Thymus (tissue), 11 donors: Measurements from ENCODE around the gene GPR157. TPM values are rescaled to one million over a fixed set of nuclear protein-coding genes. Genes with fewer than 3 reads are reported as not detected.
A peak's percentile ranks its signal among the peaks of the same experiment; 100 is the strongest.
"Not testable (repeated sequence)": the region's sequence is repeated elsewhere in the genome, so short reads cannot be mapped to it uniquely, and the experiment has no call there.

ENCODE experiments used
- DNase-seq, 9 donors: peaks; one replicate each; pipeline ENCODE4 v3.0.0-alpha.2; 2013; ENCODE audit warnings: low spot score in 9 of 9, low read depth in 6 of 9, missing footprints in 1 of 9
- H3K27ac ChIP-seq, 2 donors: one replicate each; pipeline ENCODE4 v1.5.1; 2013; ENCODE audit warnings: control low read depth in 1 of 2, low read depth in 1 of 2, low read length in 1 of 2, mild to moderate bottlenecking in 1 of 2, moderate library complexity in 1 of 2
- H3K27me3 ChIP-seq, 2 donors: one replicate each; pipeline ENCODE4 v1.5.1; 2013; ENCODE audit warnings: low read length in 1 of 2; ENCODE audit not compliant: control insufficient read depth in 2 of 2, insufficient read depth in 1 of 2
- H3K36me3 ChIP-seq, 2 donors: one replicate each; pipeline ENCODE4 v1.5.1; 2013; ENCODE audit warnings: low read length in 1 of 2, mild to moderate bottlenecking in 1 of 2, moderate library complexity in 1 of 2; ENCODE audit not compliant: control insufficient read depth in 2 of 2, insufficient read depth in 2 of 2
- H3K4me1 ChIP-seq, 2 donors: one replicate each; pipeline ENCODE4 v1.5.1; 2013; ENCODE audit warnings: low read length in 2 of 2; ENCODE audit not compliant: control insufficient read depth in 2 of 2, insufficient read depth in 2 of 2
- H3K4me3 ChIP-seq, 2 donors: one replicate each; pipeline ENCODE4 v1.5.1; 2013; ENCODE audit warnings: low read length in 2 of 2, control low read depth in 1 of 2, mild to moderate bottlenecking in 1 of 2
- H3K9me3 ChIP-seq, 2 donors: one replicate each; pipeline ENCODE4 v1.5.1; 2013; ENCODE audit warnings: low read length in 1 of 2, mild to moderate bottlenecking in 1 of 2; ENCODE audit not compliant: control insufficient read depth in 2 of 2, insufficient read depth in 1 of 2
- WGBS: extraction: QIAGEN DNeasy Blood & Tissue Kit; methylation state at CpG from one replicate; pipeline ENCODE4 v1.1.7; 2013; 5-methylcytosine and 5-hydroxymethylcytosine counted together
- polyA plus RNA-seq: library from polyadenylated mRNA; stranded (reverse); fragments of 200-250 nt; gene quantifications from one replicate; pipeline ENCODE4 v1.2.3, GENCODE V29; 2013
- total RNA-seq: library from RNA; stranded (reverse); fragments of 120-200 nt; gene quantifications from one replicate; pipeline ENCODE4 v1.2.4, GENCODE V29; 2013
- donor health status: healthy.

GPR157 gene
- total and polyA plus RNA-seq, 2 donors = 4.3 to 5.8 TPM

DNA sequence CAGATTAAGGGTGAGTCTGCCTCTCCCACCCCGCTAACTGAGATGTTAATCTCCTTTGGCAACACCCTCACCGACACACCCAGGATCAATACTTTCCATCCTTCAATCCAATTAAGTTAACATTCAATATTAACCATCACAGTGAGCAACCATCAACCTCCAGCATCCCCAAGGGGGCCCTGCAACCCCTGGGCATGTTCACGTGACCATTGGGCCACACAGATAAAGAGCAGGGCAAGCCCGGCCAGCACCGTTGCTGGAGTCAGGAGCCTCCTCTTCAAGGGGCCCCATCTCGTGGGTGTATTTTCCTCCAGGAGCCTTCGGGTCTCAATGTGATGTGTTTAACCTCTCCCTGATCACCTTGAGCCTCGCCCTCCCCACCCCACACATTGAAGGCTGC is 8.0 kb upstream of the GPR157 start:
- Histone ChIP-seq H3K9me3 (no peaks in the 10 kb centered on the region), H3K27me3 (peaks cover 0 to 5% of the 10 kb centered on the region in 2 donors), H3K4me1 (no peaks in the 10 kb centered on the region), H3K4me3 (no peak overlapping the region), H3K27ac (no peak overlapping the region), H3K36me3 (no peaks in the 10 kb centered on the region)
- WGBS = 94% methylated on average over 8 of the region's 8 CpGs
- no peak for DNase-seq

- Histone ChIP-seq H3K4me3 (no peak overlapping the region), H3K9me3 (no peaks in the 10 kb centered on the region), H3K4me1 (no peaks in the 10 kb centered on the region), H3K36me3 (no peaks in the 10 kb centered on the region), H3K27me3 (peaks cover 0 to 5% of the 10 kb centered on the region in 2 donors), H3K27ac (no peak overlapping the region)
- WGBS = 62% methylated on average over 10 of the region's 10 CpGs
- DNase-seq = no peak
Observed at GRCh38 chr1:9135073-9135836, 6.4 kb upstream of the GPR157 start.

DNA sequence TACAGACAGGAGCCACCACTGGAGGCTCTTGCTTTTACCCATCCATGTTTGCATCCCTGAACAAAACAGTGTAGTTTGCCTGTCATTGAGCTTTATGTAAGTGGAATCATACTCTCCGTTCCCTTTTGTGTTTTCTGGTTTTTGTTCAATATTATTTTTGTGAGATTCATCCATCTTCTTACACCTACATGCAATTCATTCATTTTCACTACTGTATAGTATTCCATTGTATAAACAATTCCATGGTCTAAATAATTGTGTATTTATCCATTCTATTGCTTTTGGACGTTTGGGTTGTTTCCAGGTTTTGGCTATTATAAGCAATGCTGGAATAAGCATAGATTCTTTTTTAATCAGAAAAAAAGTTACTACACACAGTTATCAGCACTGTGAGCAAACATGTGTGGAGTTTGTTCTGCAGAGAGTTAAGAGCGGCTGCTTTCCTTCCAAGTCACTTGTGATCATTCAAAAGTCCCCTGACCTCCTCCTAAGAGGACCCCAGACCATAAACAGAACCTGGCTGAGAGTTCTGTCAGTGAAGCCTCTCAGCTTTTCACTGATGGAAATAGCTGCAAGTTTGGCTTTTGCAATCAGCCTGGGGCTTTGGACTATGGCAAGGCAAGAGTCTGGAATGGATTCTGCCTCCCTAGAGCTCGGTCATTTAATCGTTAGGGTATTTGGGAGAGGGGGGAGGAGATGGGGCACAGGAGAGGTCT is 5.1 kb upstream of the GPR157 start:
- Histone ChIP-seq H3K4me1 (no peaks in the 10 kb centered on the region), H3K36me3 (no peaks in the 10 kb centered on the region), H3K4me3 (no peak overlapping the region), H3K9me3 (no peaks in the 10 kb centered on the region), H3K27me3 (peaks cover 0 to 5% of the 10 kb centered on the region in 2 donors), H3K27ac (no peak overlapping the region)
- DNase-seq = no peak
- WGBS = 88% methylated on average over 5 of the region's 5 CpGs

DNA sequence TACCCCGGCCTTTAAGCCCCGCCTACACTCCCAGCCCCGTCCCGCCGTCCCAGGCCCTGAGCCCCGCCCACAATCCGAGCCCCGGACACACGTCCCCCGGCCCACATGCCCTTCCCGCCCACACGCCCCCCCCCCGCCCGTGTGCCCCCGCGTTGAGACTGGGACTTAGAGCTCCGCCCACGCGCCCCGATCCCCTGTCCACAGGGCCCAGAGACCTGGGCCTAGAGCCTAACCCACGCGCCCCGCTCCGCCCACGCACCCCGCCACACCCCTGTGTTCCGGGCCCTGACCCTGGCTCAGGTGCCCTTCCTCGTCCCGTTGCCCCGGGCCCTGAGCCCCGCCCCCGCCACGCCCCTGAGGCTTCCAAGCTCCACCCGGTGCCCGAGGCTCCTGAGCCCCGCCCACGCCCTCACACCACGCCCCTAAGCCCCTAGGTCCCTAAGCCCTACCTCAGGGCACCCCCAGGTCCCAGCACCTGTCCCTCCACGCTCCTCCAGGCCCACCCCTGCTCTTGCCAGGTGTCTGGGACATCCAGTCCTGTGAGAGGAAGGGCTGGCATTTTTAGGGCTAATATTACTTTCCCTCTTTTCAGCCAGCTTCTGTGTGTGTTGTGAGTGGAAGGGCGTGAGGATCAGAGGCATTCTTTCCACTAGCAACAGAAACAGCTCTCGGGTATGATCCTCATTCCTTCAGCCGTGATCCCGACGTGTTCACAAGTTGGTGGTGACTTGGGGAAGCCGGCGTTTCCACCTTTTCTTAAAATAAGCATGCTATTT is 552 bp upstream of the GPR157 start:
- H3K36me3 ChIP-seq = no peaks in the 10 kb centered on the region
- WGBS = 8% methylated on average over 46 of the region's 46 CpGs
- H3K4me3 ChIP-seq = peak overlapping the region; percentile 42 to 70
- peak overlapping the region; percentile 43 to 90 for H3K27ac ChIP-seq
- H3K9me3 ChIP-seq = no peaks in the 10 kb centered on the region
- H3K4me1 ChIP-seq = peaks cover 21 to 22% of the 10 kb centered on the region in 2 donors
- peaks cover 7 to 17% of the 10 kb centered on the region in 2 donors for H3K27me3 ChIP-seq
- DNase-seq = peak in 7 of 9 donors; percentile 60 to 90 (median 81)

DNA sequence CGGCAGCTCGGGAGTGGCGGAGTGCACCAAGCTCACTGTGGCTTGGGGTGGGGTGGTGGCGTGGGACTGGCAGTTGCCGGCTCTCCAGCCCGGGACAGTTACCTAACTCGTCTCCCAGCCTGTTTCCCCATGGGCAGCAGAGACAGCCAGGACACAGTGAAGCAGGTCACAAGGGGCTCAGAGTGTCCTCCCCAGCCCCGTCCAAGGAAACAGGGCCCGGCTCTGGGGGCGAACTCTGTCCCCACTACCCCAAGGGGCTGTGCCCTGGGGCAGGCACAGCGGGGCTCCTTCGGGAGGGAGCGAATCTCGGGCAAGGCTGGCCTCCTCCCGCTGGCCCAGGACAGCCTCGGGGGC is 759 bp downstream of the GPR157 start:
- no peak for DNase-seq
- no peaks in the 10 kb centered on the region for H3K9me3 ChIP-seq
- WGBS = 57% methylated on average over 16 of the region's 16 CpGs
- peaks cover 7 to 17% of the 10 kb centered on the region in 2 donors for H3K27me3 ChIP-seq
- H3K4me1 ChIP-seq = peaks cover 21 to 26% of the 10 kb centered on the region in 2 donors
- peak overlapping the region; percentile 44 to 70 for H3K4me3 ChIP-seq
- H3K27ac ChIP-seq = peak overlapping the region in 1 of 2 donors; percentile 42
- no peaks in the 10 kb centered on the region for H3K36me3 ChIP-seq

- DNase-seq = no peak
Observed at GRCh38 chr1:9127395-9128165, 1.3 kb downstream of the GPR157 start.

GRCh38 chr1:9126511-9126910 is 2.4 kb downstream of the GPR157 start:
- Histone ChIP-seq H3K27ac (no peak overlapping the region), H3K4me3 (no peak overlapping the region), H3K27me3 (peaks cover 7 to 19% of the 10 kb centered on the region in 2 donors), H3K9me3 (peaks cover 0 to 4% of the 10 kb centered on the region in 2 donors), H3K36me3 (no peaks in the 10 kb centered on the region), H3K4me1 (peaks cover 28 to 41% of the 10 kb centered on the region in 2 donors)
- no peak for DNase-seq
- 90% methylated on average over 2 of the region's 2 CpGs for WGBS

More at GRCh38 chr1:9127395-9128165, 1.3 kb downstream of the GPR157 start:
- Histone ChIP-seq H3K9me3 (no peaks in the 10 kb centered on the region), H3K4me3 (peak overlapping the region; percentile 44 to 70), H3K4me1 (peaks cover 21 to 30% of the 10 kb centered on the region in 2 donors), H3K36me3 (no peaks in the 10 kb centered on the region), H3K27ac (no peak overlapping the region), H3K27me3 (peaks cover 7 to 17% of the 10 kb centered on the region in 2 donors)
- 91% methylated on average over 19 of the region's 19 CpGs for WGBS

DNA sequence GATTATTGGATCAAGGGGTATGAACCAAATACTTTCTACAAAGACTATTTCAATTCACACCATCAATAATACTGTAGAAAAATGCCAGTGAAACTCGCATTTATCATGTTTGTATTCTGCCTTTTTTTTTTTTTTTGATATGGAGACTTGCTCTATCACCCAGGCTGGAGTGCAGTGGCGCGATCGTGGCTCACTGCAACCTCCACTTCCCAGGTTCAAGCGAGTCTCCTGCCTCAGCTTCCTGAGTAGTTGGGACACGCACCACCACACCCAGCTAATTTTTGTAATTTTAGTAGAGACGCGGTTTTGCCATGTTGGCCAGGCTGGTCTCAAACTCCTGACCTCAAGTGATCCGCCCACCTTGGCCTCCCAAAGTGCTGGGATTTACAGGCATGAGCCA is 3.1 kb downstream of the GPR157 start:
- H3K27me3 ChIP-seq = peaks cover 7 to 19% of the 10 kb centered on the region in 2 donors
- 78% methylated on average over 9 of the region's 9 CpGs for WGBS
- not testable (repeated sequence) for H3K9me3 ChIP-seq, H3K36me3 ChIP-seq, H3K27ac ChIP-seq, H3K4me3 ChIP-seq, DNase-seq
- H3K4me1 ChIP-seq = peaks cover 28 to 43% of the 10 kb centered on the region in 2 donors
